Stimulated activated CD4-positive, alpha-beta T cell treated with anti-CD3 and anti-CD28 coated beads, Interleukin-15, amount 100 ng/mL, for 1 hour (primary cell): ENCODE results near the gene C4orf50.
"Not testable (repeated sequence)": the region's sequence is repeated elsewhere in the genome, so short reads cannot be mapped to it uniquely, and the experiment has no call there.

Experiments used
- DNase-seq, 2 donors: peaks; one replicate each; pipeline ENCODE4 v3.0.0-alpha.2; 2020; ENCODE audit warnings: low read depth in 1 of 2, low spot score in 1 of 2

The C4orf50 gene

GRCh38 chr4:5995901-5996623 is 22.2 kb downstream of the C4orf50 start:
- no peak for DNase-seq

DNA sequence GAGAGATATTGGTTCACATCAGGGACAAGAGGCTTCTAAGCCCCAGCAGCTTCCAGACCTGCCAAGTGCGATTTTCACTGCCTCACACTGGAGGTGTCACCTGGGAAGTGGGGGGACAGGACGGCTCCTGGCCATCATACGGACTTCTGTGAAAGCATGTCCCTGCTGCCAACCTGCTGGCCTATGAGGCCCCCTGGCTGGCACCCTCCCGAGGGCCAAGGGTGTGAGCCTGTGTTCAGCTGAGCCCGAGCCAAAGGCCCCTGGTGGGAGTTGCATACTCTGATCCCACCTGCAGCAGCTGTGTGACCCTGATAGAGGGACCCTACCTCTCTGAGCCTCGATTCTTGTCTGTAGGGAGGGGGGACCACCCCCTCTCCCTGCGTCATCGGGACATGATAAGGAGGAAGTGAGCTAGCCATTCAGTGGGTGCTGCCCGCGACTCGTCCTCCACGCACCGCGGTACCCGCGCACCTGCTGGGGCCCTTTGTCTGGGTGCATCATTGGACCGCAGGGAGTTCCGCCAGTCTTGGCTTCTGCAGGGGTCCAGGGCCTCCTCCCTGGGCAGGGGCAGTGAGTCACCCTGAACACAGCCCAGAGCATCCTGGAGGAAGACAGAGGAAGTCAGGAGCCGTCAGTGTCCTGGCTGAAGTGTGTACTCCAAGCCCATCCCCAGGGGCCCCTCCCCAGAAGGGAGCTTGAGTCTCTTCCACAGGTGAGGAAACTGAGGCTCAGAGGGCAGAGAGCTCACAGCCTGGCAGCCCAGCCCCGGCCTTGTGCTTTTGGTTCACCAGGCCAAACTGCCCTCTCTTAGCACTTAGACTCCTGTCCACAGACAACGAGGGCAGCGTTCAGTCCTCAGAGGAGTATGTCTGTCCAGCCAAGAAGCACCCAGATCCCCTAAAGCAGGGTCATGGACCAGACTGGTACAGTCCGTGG is 24.1 kb downstream of the C4orf50 start:
- DNase-seq = no peak

DNA sequence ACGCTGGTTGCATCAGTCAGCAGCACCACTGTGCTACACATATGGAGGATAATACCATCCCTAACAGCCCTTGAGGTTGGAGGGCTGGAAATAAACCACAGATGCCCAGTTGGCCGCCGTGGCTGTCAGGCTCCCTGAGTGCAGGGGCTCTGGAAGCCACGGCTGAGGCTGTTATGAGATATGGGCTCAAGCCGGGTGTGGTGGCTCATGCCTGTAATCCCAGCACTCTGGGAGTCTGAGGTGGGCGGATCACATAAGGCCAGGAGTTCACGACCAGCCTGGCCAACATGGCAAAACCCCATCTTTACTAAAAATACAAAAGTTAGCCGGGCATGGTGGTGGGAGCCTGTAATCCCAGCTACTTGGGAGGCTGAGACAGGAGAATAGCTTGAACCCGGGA is 24.9 kb downstream of the C4orf50 start:
- not testable (repeated sequence) for DNase-seq

- DNase-seq = no peak
These were observed 25.4 kb downstream of the C4orf50 start for GRCh38 chr4:5992828-5993321.

DNA sequence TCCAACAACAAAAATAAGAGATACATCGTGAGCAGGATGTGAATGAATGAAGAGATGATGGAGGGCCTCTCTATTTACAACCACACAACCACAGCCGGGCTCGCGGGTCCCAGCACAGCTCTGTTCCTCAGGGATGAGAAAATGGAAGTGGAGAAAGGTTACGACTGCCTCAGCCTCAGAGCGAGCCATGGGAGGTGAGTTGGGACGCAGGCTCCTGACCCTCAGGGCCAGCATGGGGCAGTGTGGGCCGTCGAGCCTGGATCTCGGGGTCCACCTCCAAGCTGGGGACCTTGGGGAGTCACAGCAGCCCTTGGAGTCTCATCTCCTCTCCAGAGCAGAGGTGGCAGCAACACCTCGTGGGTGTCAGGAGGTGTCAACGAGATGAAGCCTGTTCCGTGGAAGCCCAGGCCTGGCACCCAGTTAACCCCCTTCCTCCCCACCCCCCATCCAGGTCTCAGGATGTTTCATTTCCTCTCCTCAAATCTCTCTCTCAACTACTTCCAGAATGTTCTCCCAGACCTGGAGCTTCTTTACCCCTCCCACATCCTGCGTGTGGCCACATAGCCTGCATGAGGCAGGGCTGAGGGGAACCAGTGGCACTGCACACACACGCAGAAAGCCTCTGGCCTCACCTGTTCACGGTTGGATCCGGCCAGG is 25.9 kb downstream of the C4orf50 start:
- DNase-seq = no peak

DNA sequence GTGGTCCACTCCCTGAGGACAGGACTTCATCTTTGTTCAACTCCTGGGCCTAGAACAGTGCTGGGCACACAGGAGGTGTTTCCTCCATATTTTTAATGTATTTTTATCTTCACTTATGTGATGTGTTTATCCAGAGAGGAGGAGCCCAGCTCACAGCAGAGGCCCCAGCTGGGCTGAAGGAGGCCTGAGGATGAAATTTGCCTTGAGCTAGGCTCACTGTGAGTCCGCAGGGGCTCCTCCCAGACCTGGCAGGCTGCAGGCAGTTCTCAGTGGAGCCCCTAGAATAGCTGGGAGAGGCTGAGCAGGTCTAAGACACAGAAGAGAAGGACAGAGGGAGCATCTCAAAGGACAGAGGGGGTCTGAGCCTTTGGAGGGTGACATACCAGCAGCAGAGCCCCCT is 26.8 kb downstream of the C4orf50 start:
- no peak for DNase-seq

GRCh38 chr4:5990446-5991160 is 27.6 kb downstream of the C4orf50 start:
- no peak for DNase-seq

GRCh38 chr4:5989236-5990225 is 28.7 kb downstream of the C4orf50 start:
- DNase-seq = no peak

DNA sequence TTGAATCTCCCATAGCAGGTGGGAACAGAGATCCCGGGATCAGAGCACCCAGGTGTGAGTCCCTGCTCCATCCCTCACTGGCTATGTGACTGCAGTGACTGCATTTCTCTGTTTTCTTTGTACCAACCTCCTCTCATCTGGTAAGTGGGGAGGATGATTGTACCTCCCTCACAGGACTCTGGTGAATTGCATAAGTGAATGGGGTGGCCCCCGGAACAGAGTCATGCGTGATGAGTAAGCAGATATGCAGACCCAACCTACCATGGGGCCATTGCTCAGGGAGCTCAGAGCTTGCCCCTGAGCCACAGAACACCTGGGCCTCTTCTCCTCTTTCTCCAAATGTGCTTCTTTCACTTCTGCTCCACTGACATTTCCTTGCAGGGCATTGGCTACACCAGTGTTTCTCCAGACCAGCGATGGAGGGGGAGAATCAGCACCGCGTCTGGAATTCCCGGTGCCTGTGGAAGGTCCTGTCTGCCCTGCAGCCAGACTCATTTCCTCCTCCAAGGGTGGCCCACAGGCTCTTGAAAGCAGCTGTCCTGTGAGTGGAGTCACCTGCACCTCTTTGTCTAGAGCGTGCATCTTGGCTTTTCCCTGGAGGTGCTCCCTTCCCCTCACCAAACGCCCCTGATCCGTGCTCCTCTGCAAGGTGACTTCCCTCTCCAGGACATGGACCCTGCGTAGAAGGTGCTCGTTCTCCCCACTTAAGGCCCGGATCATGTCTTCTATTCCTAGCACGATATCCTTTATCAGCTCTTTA is 30.0 kb downstream of the C4orf50 start:
- DNase-seq = no peak

DNA sequence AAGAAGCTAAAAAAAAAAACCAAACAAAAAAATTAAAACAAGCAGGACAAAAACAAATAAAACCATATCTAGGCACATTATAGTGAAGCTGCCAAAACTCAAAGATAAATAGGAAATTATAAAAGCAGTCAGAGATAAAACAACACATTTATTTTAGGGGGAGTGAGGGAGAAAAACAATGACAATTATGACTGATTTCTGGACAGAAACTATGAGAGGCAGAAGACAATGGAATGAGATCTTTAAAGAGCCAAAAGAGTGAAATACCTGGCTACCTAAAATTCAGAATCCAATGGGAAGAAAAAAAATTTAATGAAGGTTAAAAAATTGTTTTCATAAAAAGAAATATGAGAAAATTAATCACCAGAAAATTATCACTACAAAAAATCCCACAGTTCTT is 33.4 kb downstream of the C4orf50 start:
- DNase-seq = no peak

- no peak for DNase-seq
These were observed 35.9 kb downstream of the C4orf50 start for GRCh38 chr4:5982156-5982973.

DNA sequence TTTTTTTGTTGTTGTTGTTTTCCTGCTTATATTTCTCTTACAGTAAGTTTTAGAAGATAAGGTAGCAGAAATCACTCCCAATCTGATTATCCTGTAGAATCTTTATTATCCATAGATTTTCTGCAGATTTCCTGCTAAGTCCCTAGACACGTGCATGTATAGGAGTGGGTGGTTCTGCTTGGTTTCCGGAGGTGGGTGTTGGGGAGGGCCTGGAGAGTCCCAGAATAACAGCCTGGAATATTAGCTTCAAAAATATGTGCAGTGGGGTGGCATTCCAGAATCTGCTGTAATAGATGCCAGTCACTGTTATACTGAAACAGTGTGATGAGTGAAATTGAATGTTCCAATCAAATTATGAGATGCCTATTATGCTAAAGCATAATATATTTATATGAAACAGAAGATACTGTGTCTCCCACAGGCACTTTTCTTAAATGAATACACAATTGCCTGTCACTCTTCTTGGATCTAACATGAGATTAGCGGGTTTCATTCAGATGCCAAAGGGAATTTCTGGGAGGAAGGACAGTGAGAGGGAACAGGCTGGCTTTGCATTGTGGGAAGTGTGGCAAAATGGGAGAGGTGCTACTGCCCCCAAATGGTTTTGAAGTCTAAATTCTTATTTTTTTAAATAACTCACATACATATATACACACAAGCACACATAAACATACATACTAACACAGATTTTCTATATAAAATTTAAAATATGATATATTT is 37.6 kb downstream of the C4orf50 start:
- DNase-seq = no peak

GRCh38 chr4:5979981-5980380 is 38.2 kb downstream of the C4orf50 start:
- DNase-seq = no peak

- DNase-seq = no peak
These were observed 41.3 kb downstream of the C4orf50 start for GRCh38 chr4:5976921-5977320.

DNA sequence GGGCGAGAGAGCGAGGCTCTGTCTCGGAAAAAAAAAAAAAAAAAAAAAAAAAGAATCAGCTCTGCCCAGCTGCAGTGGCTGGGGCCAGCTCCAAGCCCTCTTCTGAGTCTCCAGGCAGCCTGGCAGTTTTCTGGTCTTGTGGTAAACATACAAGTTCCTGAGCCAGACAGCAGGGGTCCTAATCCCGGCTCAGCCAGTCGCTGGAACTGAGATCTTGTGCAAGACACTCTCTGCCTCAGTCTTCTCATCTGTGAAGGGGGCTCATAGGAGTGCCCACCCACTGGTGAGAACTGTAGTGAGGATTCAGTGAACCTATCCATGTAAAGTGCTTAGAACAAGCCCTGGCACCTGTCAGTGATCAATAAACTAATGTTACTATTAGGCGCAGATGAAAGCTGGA is 41.8 kb downstream of the C4orf50 start:
- no peak for DNase-seq

DNA sequence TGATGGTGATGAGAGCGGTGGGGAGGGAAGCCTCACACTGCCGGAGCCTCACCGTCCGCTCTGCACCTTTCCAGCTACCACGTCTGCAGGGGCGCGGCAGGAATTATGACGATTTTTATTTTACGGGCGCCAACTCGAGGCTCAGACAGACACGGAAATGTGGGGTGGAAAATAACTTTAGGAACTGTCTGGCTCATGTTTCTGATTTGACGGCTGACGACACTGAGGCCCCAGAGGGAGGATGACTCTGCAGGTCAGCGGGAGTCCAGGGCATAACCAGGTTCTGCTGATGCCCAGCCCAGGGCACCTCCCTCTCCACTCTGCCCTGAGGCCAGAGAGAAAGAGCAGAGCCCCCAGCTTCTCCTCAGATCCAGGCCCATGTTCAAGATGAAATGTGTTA is 43.9 kb downstream of the C4orf50 start:
- no peak for DNase-seq

DNA sequence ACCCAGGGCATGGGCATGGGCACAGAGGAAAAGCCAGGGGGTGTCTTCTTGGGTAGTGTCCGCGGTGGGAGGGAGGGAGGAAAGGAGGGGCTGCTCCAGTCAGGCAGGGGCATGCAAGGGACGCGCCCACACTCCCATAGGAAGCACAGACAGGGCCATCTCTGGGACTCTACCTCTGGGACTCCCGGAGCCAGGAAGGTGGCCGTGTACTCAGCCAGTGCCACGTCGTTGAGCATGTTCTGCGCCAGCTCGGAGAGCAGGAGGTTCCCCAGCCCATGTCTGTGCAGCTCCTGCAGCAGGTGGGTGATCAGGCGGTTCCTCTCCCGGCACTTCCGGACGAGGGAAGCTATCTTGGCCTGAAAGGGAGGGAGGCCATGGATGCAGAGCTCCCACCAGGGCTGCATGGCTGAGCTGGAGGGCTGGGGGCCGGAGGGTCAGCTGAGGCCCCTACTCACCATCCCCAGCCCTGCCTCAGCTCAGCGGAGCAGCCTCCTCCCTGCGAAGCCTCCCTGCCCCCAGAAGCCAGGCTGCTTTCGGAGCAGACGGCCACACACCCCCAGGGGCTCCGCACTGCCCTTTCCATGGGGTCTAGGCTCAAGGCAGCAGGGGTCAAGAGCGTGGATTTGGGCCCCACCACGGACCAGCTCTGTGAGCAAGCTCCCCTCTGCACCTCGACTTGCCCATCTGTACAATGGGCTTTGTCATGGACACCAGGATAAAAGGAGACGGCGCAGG is 44.6 kb downstream of the C4orf50 start:
- DNase-seq = no peak
